Measurements from ENCODE around the gene VANGL1. TPM values are rescaled to one million over a fixed set of nuclear protein-coding genes. Genes with fewer than 3 reads are reported as not detected.

The VANGL1 gene
- total RNA-seq, 1 donor from 2014 or later = 19.2 TPM

- DNase-seq (ENCODE audit: low spot score) = no peak
Observed at GRCh38 chr1:115668579-115668978, 26.8 kb downstream of the VANGL1 start.

- DNase-seq (ENCODE audit: low spot score) = no peak
Observed at GRCh38 chr1:115669002-115669673, 27.4 kb downstream of the VANGL1 start.

- DNase-seq (ENCODE audit: low spot score) = no peak
Observed at GRCh38 chr1:115669886-115670285, 28.1 kb downstream of the VANGL1 start.

- no peak for DNase-seq (ENCODE audit: low spot score)
Observed at GRCh38 chr1:115670476-115671175, 28.9 kb downstream of the VANGL1 start.

- no peak for DNase-seq (ENCODE audit: low spot score)
Observed at GRCh38 chr1:115671176-115671934, 29.6 kb downstream of the VANGL1 start.

GRCh38 chr1:115672224-115673009 lies 30.6 kb downstream of the VANGL1 start:
- DNase-seq (ENCODE audit: low spot score) = no peak

- no peak for DNase-seq (ENCODE audit: low spot score)
Observed at GRCh38 chr1:115676498-115677181, 34.9 kb downstream of the VANGL1 start.

GRCh38 chr1:115677182-115677555 lies 35.4 kb downstream of the VANGL1 start:
- DNase-seq (ENCODE audit: low spot score) = no peak

GRCh38 chr1:115677565-115677964 lies 35.8 kb downstream of the VANGL1 start:
- DNase-seq (ENCODE audit: low spot score) = no peak

GRCh38 chr1:115678141-115678540 lies 36.4 kb downstream of the VANGL1 start:
- no peak for DNase-seq (ENCODE audit: low spot score)

GRCh38 chr1:115679141-115679611 lies 37.4 kb downstream of the VANGL1 start:
- peak; percentile 58 for DNase-seq (ENCODE audit: low spot score)

GRCh38 chr1:115680730-115681111 lies 39.0 kb downstream of the VANGL1 start:
- DNase-seq (ENCODE audit: low spot score) = peak; percentile 5

GRCh38 chr1:115682792-115683191 lies 41.0 kb downstream of the VANGL1 start:
- no peak for DNase-seq (ENCODE audit: low spot score)

- DNase-seq (ENCODE audit: low spot score) = no peak
Observed at GRCh38 chr1:115685029-115685705, 43.4 kb downstream of the VANGL1 start.

- DNase-seq (ENCODE audit: low spot score) = no peak
Observed at GRCh38 chr1:115687744-115688143, 46.0 kb downstream of the VANGL1 start.

GRCh38 chr1:115690972-115691371 lies 49.2 kb downstream of the VANGL1 start:
- no peak for DNase-seq (ENCODE audit: low spot score)

GRCh38 chr1:115692224-115692623 lies 50.5 kb downstream of the VANGL1 start:
- no peak for DNase-seq (ENCODE audit: low spot score)

- DNase-seq (ENCODE audit: low spot score) = no peak
Observed at GRCh38 chr1:115694805-115695204, 53.0 kb downstream of the VANGL1 start.

GRCh38 chr1:115697619-115698018 lies 55.8 kb downstream of the VANGL1 start:
- DNase-seq (ENCODE audit: low spot score) = no peak

- DNase-seq (ENCODE audit: low spot score) = no peak
Observed at GRCh38 chr1:115701090-115701489, 59.3 kb downstream of the VANGL1 start.

GRCh38 chr1:115702959-115703358 lies 61.2 kb downstream of the VANGL1 start:
- no peak for DNase-seq (ENCODE audit: low spot score)
